ENCODE measurements around the gene SCLT1. TPM values are rescaled to one million over a fixed set of nuclear protein-coding genes. Genes with fewer than 3 reads are reported as not detected.
A peak's percentile ranks its signal among the peaks of the same experiment; 100 is the strongest.
"Not testable (repeated sequence)": the region's sequence is repeated elsewhere in the genome, so short reads cannot be mapped to it uniquely, and the experiment has no call there.

The SCLT1 gene
- total and polyA plus RNA-seq, 2 donors (not counting 1 experiment from before 2014, with no cell fraction given): 3.5 to 27.2 TPM

GRCh38 chr4:129077326-129077725 is 16.0 kb downstream of the SCLT1 start:
- no peaks in the 10 kb centered on the region for H3K27me3 Mint-ChIP-seq
- ChIA-PET CTCF (no interaction called here), POLR2A (no interaction called here)
- peaks cover 0 to 9% (median 4%) of the 10 kb centered on the region in 3 donors for H3K9me3 ChIP-seq (ENCODE audit: control extremely low read depth in 1 of 3, control insufficient read depth in 2 of 3, insufficient read depth in 1 of 3, low read length in 2 of 3)
- intact Hi-C loops (cut with micrococcal nuclease): no loop called here
- ATAC-seq (ENCODE audit: low read depth) (no peak), DNase-seq (no peak)
- H2AFZ ChIP-seq (ENCODE audit: insufficient read depth, low read depth, low read length, poor library complexity, severe bottlenecking): no peak overlapping the region
- no peak overlapping the region for H3K27ac Mint-ChIP-seq
- peaks cover 8% of the 10 kb centered on the region for H3K9me3 Mint-ChIP-seq (ENCODE audit: insufficient read depth)
- H3K9ac ChIP-seq (ENCODE audit: low read length): no peak overlapping the region
- no peaks in the 10 kb centered on the region for H4K20me1 ChIP-seq (ENCODE audit: control insufficient read depth, insufficient read depth, low read length, poor library complexity, severe bottlenecking)
- H3K79me2 ChIP-seq (ENCODE audit: control insufficient read depth, insufficient read depth, low read length): peaks cover 34% of the 10 kb centered on the region
- no peak overlapping the region for H3K4me3 Mint-ChIP-seq
- peaks cover 0 to 29% of the 10 kb centered on the region in 2 experiments for H3K36me3 ChIP-seq (replicated peaks in 1 of 2; ENCODE audit: control extremely low read depth in 1 of 2, control insufficient read depth in 1 of 2, extremely low read depth in 1 of 2, insufficient read depth in 2 of 2, low read length in 1 of 2)
- TF ChIP-seq EZH2 (IDR thresholded peaks at IDR 0.05; ENCODE audit: borderline replicate concordance, insufficient read depth, low read depth, low read length, poor library complexity, severe bottlenecking) (no peak), CTCF (IDR thresholded peaks at IDR 0.05) (no peak)
- H3K27ac ChIP-seq (ENCODE audit: low read length in 2 of 2): no peak overlapping the region
- H3K4me1 ChIP-seq (ENCODE audit: control insufficient read depth in 2 of 2, insufficient read depth in 2 of 2, low read length in 2 of 2): no peaks in the 10 kb centered on the region
- no peaks in the 10 kb centered on the region for H3K4me1 Mint-ChIP-seq
- no peaks in the 10 kb centered on the region for H3K27me3 ChIP-seq (replicated peaks in 1 of 4; ENCODE audit: control extremely low read depth in 1 of 4, control insufficient read depth in 3 of 4, insufficient read depth in 4 of 4, low read length in 3 of 4)
- no peak overlapping the region for H3K4me3 ChIP-seq (ENCODE audit: control extremely low read depth in 1 of 5, extremely low read depth in 1 of 5, insufficient read depth in 1 of 5, low read depth in 2 of 5, low read length in 4 of 5)
- H3K4me2 ChIP-seq (replicated peaks; ENCODE audit: low read depth, low read length, poor library complexity, severe bottlenecking): no peak overlapping the region

- H3K9me3 Mint-ChIP-seq (ENCODE audit: insufficient read depth); H3K4me2 ChIP-seq (replicated peaks; ENCODE audit: low read depth, low read length, poor library complexity, severe bottlenecking); ATAC-seq (ENCODE audit: low read depth); H3K27me3 Mint-ChIP-seq; POLR2A ChIA-PET; H3K36me3 ChIP-seq (replicated peaks in 1 of 2; ENCODE audit: control extremely low read depth in 1 of 2, control insufficient read depth in 1 of 2, extremely low read depth in 1 of 2, insufficient read depth in 2 of 2, low read length in 1 of 2); CTCF ChIA-PET; H3K79me2 ChIP-seq (ENCODE audit: control insufficient read depth, insufficient read depth, low read length); H3K27ac ChIP-seq (ENCODE audit: low read length in 2 of 2); H3K4me1 ChIP-seq (ENCODE audit: control insufficient read depth in 2 of 2, insufficient read depth in 2 of 2, low read length in 2 of 2); H3K4me1 Mint-ChIP-seq; H3K4me3 ChIP-seq (ENCODE audit: control extremely low read depth in 1 of 5, extremely low read depth in 1 of 5, insufficient read depth in 1 of 5, low read depth in 2 of 5, low read length in 4 of 5); H2AFZ ChIP-seq (ENCODE audit: insufficient read depth, low read depth, low read length, poor library complexity, severe bottlenecking); H3K27me3 ChIP-seq (replicated peaks in 1 of 4; ENCODE audit: control extremely low read depth in 1 of 4, control insufficient read depth in 3 of 4, insufficient read depth in 4 of 4, low read length in 3 of 4); H3K4me3 Mint-ChIP-seq; H4K20me1 ChIP-seq (ENCODE audit: control insufficient read depth, insufficient read depth, low read length, poor library complexity, severe bottlenecking); H3K9ac ChIP-seq (ENCODE audit: low read length): not testable (repeated sequence)
- intact Hi-C loops (cut with micrococcal nuclease): loop anchor here (1.0 kb wide), 1 partner anchor 24 kb away; the partner anchor contains the start of gene SCLT1
- H3K9me3 ChIP-seq (ENCODE audit: control extremely low read depth in 1 of 3, control insufficient read depth in 2 of 3, insufficient read depth in 1 of 3, low read length in 2 of 3): peaks cover 5 to 15% (median 6%) of the 10 kb centered on the region in 3 donors
- DNase-seq: peak; percentile 41
- no CpG with 5 or more reads among the region's 2 CpGs for WGBS (ENCODE audit: insufficient coverage)
- H3K27ac Mint-ChIP-seq: peak overlapping the region; percentile 46
Observed at GRCh38 chr4:129069537-129069936, 23.8 kb downstream of the SCLT1 start.

All from B cell (primary cell).